ENCODE data around the gene PSMF1.
"Not testable (repeated sequence)": the region's sequence is repeated elsewhere in the genome, so short reads cannot be mapped to it uniquely, and the experiment has no call there.

Gene PSMF1

DNA sequence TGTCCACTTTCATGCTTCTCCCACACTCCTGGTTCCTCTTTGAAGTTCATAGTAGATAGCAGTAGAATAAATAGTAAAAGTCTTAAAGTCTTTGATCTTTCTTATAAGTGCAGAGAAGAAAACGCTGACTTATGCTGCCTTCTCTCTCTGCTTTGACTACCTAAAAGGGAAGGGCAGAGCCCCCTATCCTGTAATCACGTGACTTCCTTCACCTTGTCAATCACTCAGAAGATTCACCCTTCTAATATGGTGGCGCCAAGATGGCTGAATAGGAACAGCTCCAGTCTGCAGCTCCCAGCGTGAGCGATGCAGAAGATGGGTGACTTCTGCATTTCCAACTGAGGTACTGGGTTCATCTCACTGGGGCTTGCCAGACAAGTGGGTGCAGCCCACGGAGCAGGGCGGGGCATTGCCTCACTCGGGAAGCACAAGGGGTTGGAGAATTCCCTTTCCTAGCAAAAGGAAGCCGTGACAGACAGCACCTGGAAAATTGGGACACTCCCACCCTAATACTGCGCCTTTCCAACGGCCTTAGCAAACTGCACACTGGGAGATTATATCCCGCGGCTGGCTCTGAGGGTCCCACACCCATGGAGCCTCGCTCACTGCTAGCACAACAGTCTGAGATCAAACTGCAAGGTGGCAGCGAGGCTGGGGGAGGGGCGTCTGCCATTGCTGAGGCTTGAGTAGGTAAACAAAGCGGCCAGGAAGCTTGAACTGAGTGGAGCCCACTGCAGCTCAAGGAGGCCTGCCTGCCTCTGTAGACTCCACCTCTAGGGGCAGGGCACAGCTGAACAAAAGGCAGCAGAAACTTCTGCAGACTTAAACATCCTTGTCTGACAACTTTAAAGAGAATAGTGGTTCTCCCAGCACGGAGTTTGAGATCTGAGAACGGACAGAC lies 98.4 kb downstream of the PSMF1 start:
- DNase-seq, result not testable (repeated sequence)

All from NCI-H446 treated with DMSO at 0.1 percent for 48 hours (cell line).